A549 (cell line): ENCODE measurements around the gene IRAK1. TPM values are rescaled to one million over a fixed set of nuclear protein-coding genes. Genes with fewer than 3 reads are reported as not detected.
A peak's percentile ranks its signal among the peaks of the same experiment; 100 is the strongest.

Source experiments
- ATAC-seq, 2 experiments: fragments of 200-7000 bp in 1 of 2; fragments of >200 bp in 1 of 2; cut with Nextera tagmentation in 1 of 2; cut with Tn5 transposase in 1 of 2; 3 replicates each; pipeline versions ENCODE4 v1.8.0 to v1.9.1; 2018 to 2020; ENCODE audit warnings: mild to moderate bottlenecking in 1 of 2, moderate library complexity in 1 of 2
- CTCF ChIA-PET: fragments of 300-600 bp; sonication (Branson Sonifier 250); formaldehyde crosslinking; extraction: SDS; loops from one replicate; lab custom pipeline; 2021; ENCODE audit warnings: antibody characterized with exemption, inconsistent platforms; lab: Yijun Ruan, JAX
- POLR2A ChIA-PET: fragments of 350-600 bp; formaldehyde crosslinking; extraction: SDS; loops from one replicate; lab custom pipeline; 2021; ENCODE audit warnings: antibody characterized with exemption, inconsistent platforms; lab: Yijun Ruan, JAX
- DNase-seq, 2 experiments: peaks; one replicate each; pipeline versions ENCODE4 v3.0.0 to v3.0.0-alpha.2; 2011 to 2016; ENCODE audit warnings: low read depth in 1 of 2, low spot score in 1 of 2
- FAIRE-seq: peaks from 2 replicates; lab custom pipeline; 2011; peaks lifted over from hg19 to GRCh38; lab: Jason Lieb, UNC
- H3K27ac ChIP-seq, 2 experiments: fragments of >200 bp; sonication (Bioruptor Twin); formaldehyde crosslinking; 3 replicates each; pipeline ENCODE4 v1.5.1; 2016 to 2017
- H3K4me1 ChIP-seq: fragments of >200 bp; sonication (Bioruptor Twin); formaldehyde crosslinking; 3 replicates; pipeline ENCODE4 v1.6.1; 2016
- H3K4me2 ChIP-seq: fragments of >200 bp; sonication (Bioruptor Twin); formaldehyde crosslinking; 3 replicates; pipeline ENCODE4 v1.6.1; 2016
- H3K4me3 ChIP-seq: fragments of >200 bp; sonication (Bioruptor Twin); formaldehyde crosslinking; 3 replicates; pipeline ENCODE4 v1.5.1; 2016
- H3K9me3 ChIP-seq: fragments of >200 bp; sonication (Bioruptor Twin); formaldehyde crosslinking; 3 replicates; pipeline ENCODE4 v1.6.1; 2016
- ATOH8 ChIP-seq: fragments of 250-450 bp; sonication (Bioruptor Pico); IDR thresholded peaks from 2 replicates; pipeline ENCODE4 v1.5.0; 2020; ENCODE audit warnings: low read depth, mild to moderate bottlenecking, moderate library complexity
- BHLHE40 ChIP-seq: IDR thresholded peaks from 2 replicates; pipeline ENCODE4 v1.6.1; 2012; ENCODE audit warnings: low read depth, low read length, inconsistent platforms
- CBX2 ChIP-seq: fragments of 200-600 bp; sonication (generic); IDR thresholded peaks from 2 replicates; pipeline ENCODE4 v1.6.1; 2016; ENCODE audit warnings: low read depth, mild to moderate bottlenecking, borderline replicate concordance
- CHD2 ChIP-seq: fragments of 150-350 bp; IDR thresholded peaks from 2 replicates; pipeline ENCODE4 v1.6.1; 2014; ENCODE audit warnings: low read length; ENCODE audit not compliant: partially characterized antibody
- CHD4 ChIP-seq: fragments of 200-600 bp; sonication (generic); IDR thresholded peaks from 2 replicates; pipeline ENCODE4 v1.6.1; 2016; ENCODE audit warnings: antibody characterized with exemption, mild to moderate bottlenecking, borderline replicate concordance
- CTCF ChIP-seq: fragments of >200 bp; sonication (Bioruptor Twin); formaldehyde crosslinking; IDR thresholded peaks from 3 replicates; pipeline ENCODE4 v1.5.1; 2016
- E2F6 ChIP-seq: IDR thresholded peaks from 2 replicates; pipeline ENCODE4 v1.6.1; 2012; ENCODE audit warnings: low read depth, borderline replicate concordance
- EHF ChIP-seq: fragments of 250-450 bp; sonication (Bioruptor Pico); IDR thresholded peaks from 2 replicates; pipeline ENCODE4 v1.5.0; 2020; ENCODE audit warnings: mild to moderate bottlenecking
- ELK1 ChIP-seq: fragments of 150-350 bp; IDR thresholded peaks from 2 replicates; pipeline ENCODE4 v1.6.1; 2014; ENCODE audit warnings: low read depth, mild to moderate bottlenecking, low read length
- EP300 ChIP-seq, 2 experiments: fragments of >200 bp; sonication (Bioruptor Twin); formaldehyde crosslinking; IDR thresholded peaks; 2 replicates in 1 of 2; 3 replicates in 1 of 2; pipeline ENCODE4 v1.6.1; 2016 to 2017
- ESRRA ChIP-seq: fragments of 150-350 bp; IDR thresholded peaks from 2 replicates; pipeline ENCODE4 v1.6.1; 2014; ENCODE audit warnings: mild to moderate bottlenecking, low read length, borderline replicate concordance
- HDAC2 ChIP-seq: fragments of 200-600 bp; sonication (generic); IDR thresholded peaks from 2 replicates; pipeline ENCODE4 v1.6.1; 2016
- HEYL ChIP-seq: fragments of 250-450 bp; sonication (Bioruptor Pico); IDR thresholded peaks from 2 replicates; pipeline ENCODE4 v1.8.0; 2021; ENCODE audit warnings: mild to moderate bottlenecking, moderate library complexity
- HOXA7 ChIP-seq: fragments of 250-450 bp; sonication (Bioruptor Pico); IDR thresholded peaks from 2 replicates; pipeline ENCODE4 v1.5.0; 2020; ENCODE audit warnings: mild to moderate bottlenecking, moderate library complexity
- HOXB5 ChIP-seq: fragments of 250-450 bp; sonication (Bioruptor Pico); IDR thresholded peaks from 2 replicates; pipeline ENCODE4 v1.5.0; 2020; ENCODE audit warnings: mild to moderate bottlenecking, moderate library complexity
- JUNB ChIP-seq: fragments of >200 bp; sonication (Bioruptor Twin); formaldehyde crosslinking; IDR thresholded peaks from 2 replicates; pipeline ENCODE4 v1.6.1; 2016
- KDM5A ChIP-seq: fragments of 200-600 bp; sonication (generic); IDR thresholded peaks from 2 replicates; pipeline ENCODE4 v1.6.1; 2016; ENCODE audit warnings: antibody characterized with exemption, mild to moderate bottlenecking
- MAX ChIP-seq: IDR thresholded peaks from 2 replicates; pipeline ENCODE4 v1.6.1; 2012
- MAZ ChIP-seq: fragments of 150-350 bp; IDR thresholded peaks from 2 replicates; pipeline ENCODE4 v1.6.1; 2014; ENCODE audit warnings: antibody characterized with exemption, low read depth, low read length, borderline replicate concordance
- MYC ChIP-seq: IDR thresholded peaks from 2 replicates; pipeline ENCODE4 v1.6.1; 2012; ENCODE audit warnings: mild to moderate bottlenecking, inconsistent platforms, low read length, improper control_type of control experiment, borderline replicate concordance
- NR3C1 ChIP-seq: fragments of >200 bp; sonication (Bioruptor Twin); formaldehyde crosslinking; IDR thresholded peaks from 3 replicates; pipeline ENCODE4 v1.6.1; 2017
- PHF8 ChIP-seq: fragments of 200-600 bp; sonication (generic); IDR thresholded peaks from 2 replicates; pipeline ENCODE4 v1.6.1; 2016; ENCODE audit warnings: low read depth, mild to moderate bottlenecking, antibody characterized with exemption, moderate library complexity, borderline replicate concordance
- POLR2A ChIP-seq: IDR thresholded peaks from 2 replicates; pipeline ENCODE4 v1.6.1; 2012; ENCODE audit warnings: mild to moderate bottlenecking, low read length
- POLR2AphosphoS2 ChIP-seq: conservative IDR thresholded peaks from 2 replicates; pipeline ENCODE4 v1.6.1; 2012; ENCODE audit warnings: low read length, improper control_type of control experiment, inconsistent platforms
- RARB ChIP-seq: fragments of 250-450 bp; sonication (Bioruptor Pico); IDR thresholded peaks from 2 replicates; pipeline ENCODE4 v1.8.0; 2021; ENCODE audit warnings: mild to moderate bottlenecking, moderate library complexity
- RCOR1 ChIP-seq: fragments of 150-350 bp; IDR thresholded peaks from 2 replicates; pipeline ENCODE4 v1.6.1; 2014; ENCODE audit warnings: antibody characterized with exemption, low read length, low read depth
- RNF2 ChIP-seq: fragments of 200-600 bp; sonication (generic); IDR thresholded peaks from 2 replicates; pipeline ENCODE4 v1.6.1; 2016; ENCODE audit warnings: low read depth, mild to moderate bottlenecking, antibody characterized with exemption, moderate library complexity, borderline replicate concordance
- SREBF2 ChIP-seq: fragments of 450-650 bp; IDR thresholded peaks from 2 replicates; pipeline ENCODE4 v1.6.1; 2014; ENCODE audit warnings: mild to moderate bottlenecking, moderate library complexity
- TFCP2L1 ChIP-seq: fragments of 250-450 bp; sonication (Bioruptor Pico); IDR thresholded peaks from 2 replicates; pipeline ENCODE4 v1.5.0; 2021; ENCODE audit warnings: mild to moderate bottlenecking
- USF2 ChIP-seq: fragments of 450-650 bp; IDR thresholded peaks from 2 replicates; pipeline ENCODE4 v1.6.1; 2014; ENCODE audit warnings: antibody characterized with exemption
- ZC3H11A ChIP-seq: fragments of 450-650 bp; IDR thresholded peaks from 2 replicates; pipeline ENCODE4 v1.6.1; 2014; ENCODE audit warnings: antibody characterized with exemption, mild to moderate bottlenecking
- ZFP36 ChIP-seq: fragments of 450-650 bp; IDR thresholded peaks from 2 replicates; pipeline ENCODE4 v1.6.1; 2014; ENCODE audit warnings: borderline replicate concordance; ENCODE audit not compliant: partially characterized antibody
- WGBS: methylation state at CpG from one replicate; pipeline ENCODE4 v1.1.6; 2017; ENCODE audit errors: missing lambda C conversion rate; 5-methylcytosine and 5-hydroxymethylcytosine counted together
- polyA plus RNA-seq, 4 experiments: library from polyadenylated mRNA; depleted of rRNA in 3 of 4; stranded (reverse); fragments of >200 nt; fragmentation: RNase III in 1 of 4; extraction: RNeasy Plus Mini Kit Qiagen cat#74134 plus additional on column Dnase treatment in 1 of 4; gene quantifications; 2 replicates in 3 of 4; 3 replicates in 1 of 4; pipeline ENCODE4 v1.2.3, GENCODE V29; 2011 to 2017

IRAK1 gene
- polyA plus RNA-seq, 2 of the 4 experiments (the other 2 are of a cell fraction): 73.1 to 177 TPM

GRCh38 chrX:153966841-153967535, 52.7 kb downstream of the IRAK1 start:
- ATAC-seq (no peak), FAIRE-seq (peak; percentile 13), DNase-seq (no peak)
- Histone ChIP-seq H3K27ac (0 out of 6 replicates have a peak overlapping the region, but pooled peaks of 1 of the 2 experiments have one; percentile 10), H3K4me3 (no peak overlapping the region), H3K9me3 (no peaks in the 10 kb centered on the region), H3K4me2 (no peak overlapping the region), H3K4me1 (peaks cover 18% of the 10 kb centered on the region)
- no peak for TF ChIP-seq RARB
- TF ChIP-seq KDM5A: no peak
- no peak for TF ChIP-seq MAZ
- no peak for TF ChIP-seq HOXB5 (CRISPR knock-in tag)
- no peak for TF ChIP-seq CHD4
- no peak for TF ChIP-seq BHLHE40
- TF ChIP-seq NR3C1: no peak
- no peak for TF ChIP-seq POLR2AphosphoS2
- no peak for TF ChIP-seq JUNB
- no peak for TF ChIP-seq E2F6
- no peak for TF ChIP-seq USF2
- TF ChIP-seq ZFP36: no peak
- no peak for TF ChIP-seq TFCP2L1
- TF ChIP-seq ESRRA: no peak
- TF ChIP-seq CHD2: no peak
- no peak for TF ChIP-seq SREBF2
- TF ChIP-seq HOXA7 (CRISPR knock-in tag): no peak
- TF ChIP-seq EP300 (IDR thresholded peaks at IDR 0.05): no peak
- WGBS: 91% methylated on average over 12 of the region's 14 CpGs
- ChIA-PET CTCF (interaction anchor here (0.9 to 4.5 kb wide), 7 partner anchors 14 to 358 kb away, joined by 3 to 36 read pairs (median 4); partner anchors contain the start of gene PLXNB3), POLR2A (interaction anchor here (1.5 kb wide), 1 partner anchor 39 kb away, joined by 4 read pairs; no protein-coding TSS in a partner anchor)

GRCh38 chrX:153966283-153966688, 53.4 kb downstream of the IRAK1 start:
- 96% methylated on average over 9 of the region's 15 CpGs for WGBS
- TF ChIP-seq CBX2 (no peak), HEYL (CRISPR knock-in tag) (no peak), EP300 (IDR thresholded peaks at IDR 0.05) (no peak), ATOH8 (CRISPR knock-in tag) (no peak), ZFP36 (no peak), MYC (no peak), ELK1 (no peak), HOXB5 (CRISPR knock-in tag) (no peak), CTCF (no peak), HDAC2 (no peak), MAX (no peak), RNF2 (no peak), POLR2A (no peak), PHF8 (no peak), EHF (CRISPR knock-in tag) (no peak), RCOR1 (no peak), ZC3H11A (no peak)

More at GRCh38 chrX:153966283-153966688, 53.4 kb downstream of the IRAK1 start:
- Histone ChIP-seq H3K4me3 (no peak overlapping the region), H3K4me2 (no peak overlapping the region), H3K4me1 (peaks cover 18% of the 10 kb centered on the region), H3K27ac (no peak overlapping the region), H3K9me3 (no peaks in the 10 kb centered on the region)
- CTCF ChIA-PET: interaction anchor here (0.9 to 4.5 kb wide), 4 partner anchors 13 to 357 kb away, joined by 3 to 36 read pairs (median 20); no protein-coding TSS in a partner anchor
- FAIRE-seq (no peak), DNase-seq (no peak), ATAC-seq (no peak)
- POLR2A ChIA-PET: interaction anchor here (1.5 kb wide), 1 partner anchor 38 kb away, joined by 4 read pairs; no protein-coding TSS in a partner anchor
